SKM-1 (cell line): ENCODE measurements around the gene ZNHIT2.

Source experiments
- DNase-seq: peaks from one replicate; lab custom pipeline; 2025; ENCODE audit not compliant: unreplicated experiment; lab: John Stamatoyannopoulos, UW

ZNHIT2 gene

GRCh38 chr11:65077451-65077850 is 40.0 kb downstream of the ZNHIT2 start:
- DNase-seq: no peak

- no peak for DNase-seq
Observed at GRCh38 chr11:65072631-65072966, 44.9 kb downstream of the ZNHIT2 start.

- DNase-seq: no peak
Observed at GRCh38 chr11:65071907-65072630, 45.4 kb downstream of the ZNHIT2 start.

GRCh38 chr11:65069217-65069616 is 48.3 kb downstream of the ZNHIT2 start:
- DNase-seq: peak; percentile 34

- no peak for DNase-seq
Observed at GRCh38 chr11:65067446-65067845, 50.1 kb downstream of the ZNHIT2 start.

GRCh38 chr11:65066805-65067291 is 50.7 kb downstream of the ZNHIT2 start:
- no peak for DNase-seq
